ENCODE measurements around the gene ENDOV. TPM values are rescaled to one million over a fixed set of nuclear protein-coding genes. Genes with fewer than 3 reads are reported as not detected.

The ENDOV gene
- total and polyA plus RNA-seq, 4 donors, result 5.7 to 11.9 (median 8.3) TPM

GRCh38 chr17:80384078-80384960 lies 30.6 kb upstream of the ENDOV start:
- Histone ChIP-seq H3K27me3 (ENCODE audit: control insufficient read depth in 4 of 4, insufficient read depth in 4 of 4, low read length in 3 of 4) (no peaks in the 10 kb centered on the region), H3K9me3 (ENCODE audit: control insufficient read depth in 4 of 4, low read length in 3 of 4) (no peaks in the 10 kb centered on the region), H3K36me3 (ENCODE audit: control insufficient read depth in 4 of 4, insufficient read depth in 3 of 4, low read depth in 1 of 4, low read length in 3 of 4) (peaks cover 12 to 94% (median 87%) of the 10 kb centered on the region in 4 donors), H3K4me1 (ENCODE audit: control insufficient read depth in 4 of 4, insufficient read depth in 4 of 4, low read length in 3 of 4) (no peaks in the 10 kb centered on the region), H3K4me3 (ENCODE audit: low read depth in 1 of 3, low read length in 3 of 3) (no peak overlapping the region), H3K27ac (ENCODE audit: low read depth in 1 of 2, low read length in 2 of 2) (no peak overlapping the region), H3K9ac (ENCODE audit: low read depth in 1 of 2, low read length in 2 of 2) (no peak overlapping the region)
- TF ChIP-seq REST (IDR thresholded peaks at IDR 0.05), result no peak
- no peak for TF ChIP-seq EGR1 (IDR thresholded peaks at IDR 0.05; ENCODE audit: low read depth in 2 of 2)
- no peak for TF ChIP-seq ZBTB33 (IDR thresholded peaks at IDR 0.05)
- TF ChIP-seq NR2F2 (IDR thresholded peaks at IDR 0.05), result no peak
- no peak for TF ChIP-seq SP1 (IDR thresholded peaks at IDR 0.05)
- TF ChIP-seq YY1 (IDR thresholded peaks at IDR 0.05), result no peak
- no peak for TF ChIP-seq HNF4G (IDR thresholded peaks at IDR 0.05)
- no peak for TF ChIP-seq FOXA1 (IDR thresholded peaks at IDR 0.05)
- TF ChIP-seq FOXA2 (IDR thresholded peaks at IDR 0.05), result no peak
- TF ChIP-seq, protein P1, sequence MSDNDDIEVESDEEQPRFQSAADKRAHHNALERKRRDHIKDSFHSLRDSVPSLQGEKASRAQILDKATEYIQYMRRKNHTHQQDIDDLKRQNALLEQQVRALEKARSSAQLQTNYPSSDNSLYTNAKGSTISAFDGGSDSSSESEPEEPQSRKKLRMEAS (IDR thresholded peaks at IDR 0.05), result no peak
- TF ChIP-seq, protein P2, sequence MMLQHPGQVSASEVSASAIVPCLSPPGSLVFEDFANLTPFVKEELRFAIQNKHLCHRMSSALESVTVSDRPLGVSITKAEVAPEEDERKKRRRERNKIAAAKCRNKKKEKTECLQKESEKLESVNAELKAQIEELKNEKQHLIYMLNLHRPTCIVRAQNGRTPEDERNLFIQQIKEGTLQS (IDR thresholded peaks at IDR 0.05), result no peak
- no peak for TF ChIP-seq HNF4A (conservative IDR thresholded peaks at IDR 0.05)
- TF ChIP-seq, protein P3, sequence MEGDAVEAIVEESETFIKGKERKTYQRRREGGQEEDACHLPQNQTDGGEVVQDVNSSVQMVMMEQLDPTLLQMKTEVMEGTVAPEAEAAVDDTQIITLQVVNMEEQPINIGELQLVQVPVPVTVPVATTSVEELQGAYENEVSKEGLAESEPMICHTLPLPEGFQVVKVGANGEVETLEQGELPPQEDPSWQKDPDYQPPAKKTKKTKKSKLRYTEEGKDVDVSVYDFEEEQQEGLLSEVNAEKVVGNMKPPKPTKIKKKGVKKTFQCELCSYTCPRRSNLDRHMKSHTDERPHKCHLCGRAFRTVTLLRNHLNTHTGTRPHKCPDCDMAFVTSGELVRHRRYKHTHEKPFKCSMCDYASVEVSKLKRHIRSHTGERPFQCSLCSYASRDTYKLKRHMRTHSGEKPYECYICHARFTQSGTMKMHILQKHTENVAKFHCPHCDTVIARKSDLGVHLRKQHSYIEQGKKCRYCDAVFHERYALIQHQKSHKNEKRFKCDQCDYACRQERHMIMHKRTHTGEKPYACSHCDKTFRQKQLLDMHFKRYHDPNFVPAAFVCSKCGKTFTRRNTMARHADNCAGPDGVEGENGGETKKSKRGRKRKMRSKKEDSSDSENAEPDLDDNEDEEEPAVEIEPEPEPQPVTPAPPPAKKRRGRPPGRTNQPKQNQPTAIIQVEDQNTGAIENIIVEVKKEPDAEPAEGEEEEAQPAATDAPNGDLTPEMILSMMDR (IDR thresholded peaks at IDR 0.05; ENCODE audit: low read depth, low read length, missing input control), result no peak
- no peak for TF ChIP-seq RAD21 (IDR thresholded peaks at IDR 0.05)
- TF ChIP-seq RXRA (IDR thresholded peaks at IDR 0.05), result no peak
- no peak for TF ChIP-seq JUND (IDR thresholded peaks at IDR 0.05)
- TF ChIP-seq TAF1 (conservative IDR thresholded peaks at IDR 0.05), result no peak
- no peak for TF ChIP-seq GABPA (IDR thresholded peaks at IDR 0.05 in 1 of 2, conservative IDR thresholded peaks at IDR 0.05 in 1 of 2)
- DNase-seq (ENCODE audit: low spot score), result no peak
- WGBS, result 90% methylated on average over 24 of the region's 24 CpGs

Measured in liver (tissue), 9 donors.